CD14-positive monocyte (primary cell): Measurements from ENCODE around the gene HIBADH. TPM values are rescaled to one million over a fixed set of nuclear protein-coding genes. Genes with fewer than 3 reads are reported as not detected.

Experiments used
- DNase-seq, 3 donors: peaks; one replicate each; pipeline ENCODE4 v3.0.0-alpha.2; 2011 to 2022
- H2AFZ ChIP-seq: 2 replicates; pipeline ENCODE4 v1.6.0; 2012; ENCODE audit warnings: mild to moderate bottlenecking, low read depth, low read length, inconsistent platforms; ENCODE audit not compliant: insufficient read depth, poor library complexity, severe bottlenecking
- H3K27ac ChIP-seq, 2 donors: 1 replicate in 1 of 2; 2 replicates in 1 of 2; pipeline ENCODE4 v1.5.1; 2012 to 2013; ENCODE audit warnings: low read length in 2 of 2, control low read depth in 1 of 2, inconsistent platforms in 1 of 2, low read depth in 1 of 2, mild to moderate bottlenecking in 1 of 2
- H3K27me3 ChIP-seq, 2 donors: one replicate each; pipeline versions ENCODE4 v1.6.0 to v1.6.1; 2011 to 2013; ENCODE audit warnings: low read length in 2 of 2; ENCODE audit not compliant: control insufficient read depth in 2 of 2, insufficient read depth in 2 of 2
- H3K36me3 ChIP-seq, 2 donors: replicated peaks in 1 of 2; 1 replicate in 1 of 2; 2 replicates in 1 of 2; pipeline versions ENCODE4 v1.5.1 to v1.6.1; 2012 to 2013; ENCODE audit warnings: low read length in 2 of 2, control low read depth in 1 of 2, inconsistent platforms in 1 of 2, mild to moderate bottlenecking in 1 of 2; ENCODE audit not compliant: insufficient read depth in 2 of 2, control insufficient read depth in 1 of 2
- H3K4me1 ChIP-seq, 2 donors: 1 replicate in 1 of 2; 2 replicates in 1 of 2; pipeline versions ENCODE4 v1.5.1 to v1.6.1; 2012 to 2013; ENCODE audit warnings: low read length in 2 of 2, control low read depth in 1 of 2, inconsistent platforms in 1 of 2, mild to moderate bottlenecking in 1 of 2, moderate library complexity in 1 of 2; ENCODE audit not compliant: insufficient read depth in 2 of 2, control insufficient read depth in 1 of 2
- H3K4me2 ChIP-seq: replicated peaks from 2 replicates; pipeline ENCODE3; 2012; ENCODE audit warnings: low read length, moderate library complexity, mild to moderate bottlenecking; ENCODE audit not compliant: poor library complexity, severe bottlenecking; ENCODE audit errors: extremely low read depth
- H3K4me3 ChIP-seq, 3 experiments: fragments of 200-600 bp in 1 of 3; sonication (generic) in 1 of 3; replicated peaks in 1 of 3; 1 replicate in 2 of 3; 2 replicates in 1 of 3; pipeline ENCODE4 v1.5.1; 2011 to 2013; ENCODE audit warnings: low read length in 3 of 3, mild to moderate bottlenecking in 3 of 3, control low read depth in 2 of 3, low read depth in 2 of 3, inconsistent platforms in 1 of 3, moderate library complexity in 1 of 3
- H3K79me2 ChIP-seq: 2 replicates; pipeline ENCODE4 v1.6.0; 2012; ENCODE audit warnings: mild to moderate bottlenecking, control low read depth, inconsistent platforms, low read length, moderate library complexity; ENCODE audit not compliant: insufficient read depth
- H3K9ac ChIP-seq: 2 replicates; pipeline ENCODE4 v1.6.0; 2017; ENCODE audit warnings: low read length, mild to moderate bottlenecking; ENCODE audit not compliant: insufficient read depth, poor library complexity, severe bottlenecking
- H3K9me3 ChIP-seq, 2 donors: replicated peaks in 1 of 2; 1 replicate in 1 of 2; 2 replicates in 1 of 2; pipeline versions ENCODE4 v1.5.1 to v1.6.1; 2012 to 2013; ENCODE audit warnings: low read length in 2 of 2, control low read depth in 1 of 2; ENCODE audit not compliant: control insufficient read depth in 1 of 2, insufficient read depth in 1 of 2
- H4K20me1 ChIP-seq: 2 replicates; pipeline ENCODE4 v1.6.0; 2012; ENCODE audit warnings: mild to moderate bottlenecking, low read length, control low read depth, moderate library complexity; ENCODE audit not compliant: insufficient read depth
- H3K27ac Mint-ChIP-seq, 7 donors: one replicate each; pipeline ENCODE4 v1.8.0; 2020; ENCODE audit warnings: mild to moderate bottlenecking in 7 of 7, mixed read lengths in 7 of 7, moderate library complexity in 6 of 7, inconsistent platforms in 2 of 7
- H3K27me3 Mint-ChIP-seq, 3 donors: one replicate each; pipeline ENCODE4 v1.8.0; 2021 to 2022; ENCODE audit warnings: low read depth in 3 of 3, mild to moderate bottlenecking in 3 of 3, mixed read lengths in 3 of 3, moderate library complexity in 3 of 3, inconsistent platforms in 1 of 3
- H3K36me3 Mint-ChIP-seq, 2 donors: one replicate each; pipeline ENCODE4 v1.8.0; 2020; ENCODE audit warnings: mixed read lengths in 2 of 2, inconsistent platforms in 1 of 2, mild to moderate bottlenecking in 1 of 2
- H3K4me1 Mint-ChIP-seq: one replicate; pipeline ENCODE4 v1.8.0; 2020; ENCODE audit warnings: mild to moderate bottlenecking, mixed read lengths
- H3K4me3 Mint-ChIP-seq, 2 donors: one replicate each; pipeline ENCODE4 v1.8.0; 2020; ENCODE audit warnings: mild to moderate bottlenecking in 2 of 2, mixed read lengths in 2 of 2, moderate library complexity in 1 of 2
- H3K9me3 Mint-ChIP-seq, 7 donors: one replicate each; pipeline ENCODE4 v1.8.0; 2020 to 2022; ENCODE audit warnings: mixed read lengths in 7 of 7, mild to moderate bottlenecking in 6 of 7, moderate library complexity in 6 of 7, inconsistent platforms in 2 of 7
- WGBS: methylation state at CpG from one replicate; pipeline ENCODE4 v1.1.5; 2013; ENCODE audit warnings: missing lambda C conversion rate; ENCODE audit not compliant: insufficient coverage; 5-methylcytosine and 5-hydroxymethylcytosine counted together
- intact Hi-C, 2 donors: fragments of 100-400 bp; cut with micrococcal nuclease; formaldehyde crosslinking; loops; one replicate each; pipeline versions ENCODE4 v1.15.0 to v1.15.1; 2023
- polyA plus RNA-seq, 3 donors: library from polyadenylated mRNA; depleted of rRNA in 1 of 3; unstranded in 2 of 3; stranded (reverse) in 1 of 3; fragments of 300-500 nt in 2 of 3; fragments of >200 nt in 1 of 3; fragmentation: Illumina TruSeq in 2 of 3; gene quantifications; 1 replicate in 2 of 3; 2 replicates in 1 of 3; pipeline ENCODE4 v1.2.3, GENCODE V29; 2012 to 2021
- TF ChIP-seq, protein P1 (sequence below): fragments of 200-600 bp; IDR thresholded peaks from one replicate; pipeline ENCODE4 v1.8.0; 2022; ENCODE audit warnings: antibody characterized with exemption, mild to moderate bottlenecking

The HIBADH gene
- polyA plus RNA-seq, 3 donors = 8.9 to 29.1 (median 26.5) TPM

GRCh38 chr7:27535795-27536194 lies 126.9 kb downstream of the HIBADH start:
- no peak overlapping the region for H3K4me3 Mint-ChIP-seq
- no peak for DNase-seq
- H3K4me1 Mint-ChIP-seq = no peaks in the 10 kb centered on the region
- Histone ChIP-seq H3K4me2 (no peak overlapping the region), H2AFZ (no peak overlapping the region), H3K79me2 (no peaks in the 10 kb centered on the region), H3K27ac (no peak overlapping the region), H3K9me3 (peaks cover 0 to 2% of the 10 kb centered on the region in 2 donors), H4K20me1 (no peaks in the 10 kb centered on the region), H3K4me1 (no peaks in the 10 kb centered on the region), H3K36me3 (peaks cover 0 to 13% of the 10 kb centered on the region in 2 donors), H3K9ac (no peak overlapping the region), H3K27me3 (no peaks in the 10 kb centered on the region), H3K4me3 (no peak overlapping the region)
- H3K36me3 Mint-ChIP-seq = peaks cover 4 to 12% of the 10 kb centered on the region in 2 donors
- no peaks in the 10 kb centered on the region for H3K27me3 Mint-ChIP-seq
- TF ChIP-seq, protein P1, sequence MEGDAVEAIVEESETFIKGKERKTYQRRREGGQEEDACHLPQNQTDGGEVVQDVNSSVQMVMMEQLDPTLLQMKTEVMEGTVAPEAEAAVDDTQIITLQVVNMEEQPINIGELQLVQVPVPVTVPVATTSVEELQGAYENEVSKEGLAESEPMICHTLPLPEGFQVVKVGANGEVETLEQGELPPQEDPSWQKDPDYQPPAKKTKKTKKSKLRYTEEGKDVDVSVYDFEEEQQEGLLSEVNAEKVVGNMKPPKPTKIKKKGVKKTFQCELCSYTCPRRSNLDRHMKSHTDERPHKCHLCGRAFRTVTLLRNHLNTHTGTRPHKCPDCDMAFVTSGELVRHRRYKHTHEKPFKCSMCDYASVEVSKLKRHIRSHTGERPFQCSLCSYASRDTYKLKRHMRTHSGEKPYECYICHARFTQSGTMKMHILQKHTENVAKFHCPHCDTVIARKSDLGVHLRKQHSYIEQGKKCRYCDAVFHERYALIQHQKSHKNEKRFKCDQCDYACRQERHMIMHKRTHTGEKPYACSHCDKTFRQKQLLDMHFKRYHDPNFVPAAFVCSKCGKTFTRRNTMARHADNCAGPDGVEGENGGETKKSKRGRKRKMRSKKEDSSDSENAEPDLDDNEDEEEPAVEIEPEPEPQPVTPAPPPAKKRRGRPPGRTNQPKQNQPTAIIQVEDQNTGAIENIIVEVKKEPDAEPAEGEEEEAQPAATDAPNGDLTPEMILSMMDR = no peak
- 88% methylated on average over 1 of the region's 4 CpGs for WGBS
- H3K27ac Mint-ChIP-seq = no peak overlapping the region
- intact Hi-C loops = no loop called here
- peaks cover 0 to 3% (median 0%) of the 10 kb centered on the region in 7 donors for H3K9me3 Mint-ChIP-seq

DNA sequence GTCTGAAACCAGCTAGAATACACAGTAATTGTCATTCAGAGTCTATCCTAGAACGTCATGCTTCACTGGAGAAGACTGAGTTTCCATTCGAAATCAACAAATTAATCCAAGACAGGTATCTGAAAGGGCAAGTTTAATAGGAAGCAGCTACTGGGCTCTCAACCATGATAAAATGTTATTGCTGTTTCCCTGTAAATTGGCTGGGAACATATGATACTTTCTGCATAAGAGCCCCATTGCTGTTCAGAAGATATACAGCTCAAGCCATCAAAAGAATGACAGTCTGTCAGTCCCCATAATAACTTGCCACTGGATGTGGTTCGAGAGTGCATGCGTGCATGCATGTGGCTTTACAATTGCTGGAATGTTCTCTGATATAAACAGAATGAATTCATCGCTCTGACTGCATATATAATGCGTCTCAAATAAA lies 129.0 kb downstream of the HIBADH start:
- Mint-ChIP-seq H3K27me3 (peaks cover 0 to 3% (median 0%) of the 10 kb centered on the region in 3 donors), H3K9me3 (peaks cover 0 to 5% (median 3%) of the 10 kb centered on the region in 7 donors), H3K4me1 (no peaks in the 10 kb centered on the region), H3K36me3 (peaks cover 20 to 23% of the 10 kb centered on the region in 2 donors), H3K27ac (no peak overlapping the region), H3K4me3 (no peak overlapping the region)
- no peaks in the 10 kb centered on the region for H3K79me2 ChIP-seq
- no peaks in the 10 kb centered on the region for H3K4me1 ChIP-seq
- H3K27ac ChIP-seq = no peak overlapping the region
- H4K20me1 ChIP-seq = no peaks in the 10 kb centered on the region
- no peak overlapping the region for H2AFZ ChIP-seq
- H3K9me3 ChIP-seq = no peaks in the 10 kb centered on the region
- no peaks in the 10 kb centered on the region for H3K27me3 ChIP-seq
- 90% methylated on average over 3 of the region's 6 CpGs for WGBS
- H3K4me3 ChIP-seq = no peak overlapping the region
- intact Hi-C loops = no loop called here
- TF ChIP-seq, protein P1 = no peak
- H3K36me3 ChIP-seq = peaks cover 0 to 5% of the 10 kb centered on the region in 2 donors
- H3K9ac ChIP-seq = no peak overlapping the region
- no peak overlapping the region for H3K4me2 ChIP-seq
- DNase-seq = no peak
